ENCODE data around the gene TMEM115. TPM values are rescaled to one million over a fixed set of nuclear protein-coding genes. Genes with fewer than 3 reads are reported as not detected.

TMEM115 gene
- total RNA-seq, 1 donor from 2014 or later, result 42.5 TPM

GRCh38 chr3:50369012-50369670, 9.8 kb upstream of the TMEM115 start:
- no peak overlapping the region for H3K4me3 Mint-ChIP-seq (ENCODE audit: unreplicated experiment)
- H3K4me1 Mint-ChIP-seq (ENCODE audit: low read depth, unreplicated experiment), result peaks cover 13% of the 10 kb centered on the region
- no peaks in the 10 kb centered on the region for H3K36me3 Mint-ChIP-seq (ENCODE audit: unreplicated experiment)
- no peak for TF ChIP-seq CTCF (IDR thresholded peaks at IDR 0.05; ENCODE audit: partially characterized antibody, unreplicated experiment)
- H3K9me3 Mint-ChIP-seq (ENCODE audit: unreplicated experiment), result peaks cover 8% of the 10 kb centered on the region
- DNase-seq, result no peak
- no peak overlapping the region for H3K27ac Mint-ChIP-seq (ENCODE audit: unreplicated experiment)
- H3K27me3 Mint-ChIP-seq (ENCODE audit: unreplicated experiment), result peaks cover 8% of the 10 kb centered on the region

GRCh38 chr3:50365842-50366220, 6.5 kb upstream of the TMEM115 start:
- Mint-ChIP-seq H3K4me3 (ENCODE audit: unreplicated experiment) (peak overlapping the region; percentile 73), H3K27me3 (ENCODE audit: unreplicated experiment) (peaks cover 9% of the 10 kb centered on the region), H3K9me3 (ENCODE audit: unreplicated experiment) (peaks cover 9% of the 10 kb centered on the region), H3K27ac (ENCODE audit: unreplicated experiment) (no peak overlapping the region), H3K4me1 (ENCODE audit: low read depth, unreplicated experiment) (peaks cover 12% of the 10 kb centered on the region), H3K36me3 (ENCODE audit: unreplicated experiment) (no peaks in the 10 kb centered on the region)
- no peak for DNase-seq
- no peak for TF ChIP-seq CTCF (IDR thresholded peaks at IDR 0.05; ENCODE audit: partially characterized antibody, unreplicated experiment)

GRCh38 chr3:50365080-50365841, 5.9 kb upstream of the TMEM115 start:
- peaks cover 8% of the 10 kb centered on the region for H3K27me3 Mint-ChIP-seq (ENCODE audit: unreplicated experiment)
- H3K4me1 Mint-ChIP-seq (ENCODE audit: low read depth, unreplicated experiment), result peaks cover 10% of the 10 kb centered on the region
- peak overlapping the region; percentile 78 for H3K4me3 Mint-ChIP-seq (ENCODE audit: unreplicated experiment)
- H3K9me3 Mint-ChIP-seq (ENCODE audit: unreplicated experiment), result peaks cover 9% of the 10 kb centered on the region
- H3K27ac Mint-ChIP-seq (ENCODE audit: unreplicated experiment), result no peak overlapping the region
- H3K36me3 Mint-ChIP-seq (ENCODE audit: unreplicated experiment), result no peaks in the 10 kb centered on the region
- DNase-seq, result peak; percentile 87
- TF ChIP-seq CTCF (IDR thresholded peaks at IDR 0.05; ENCODE audit: partially characterized antibody, unreplicated experiment), result no peak

GRCh38 chr3:50364573-50365079, 5.3 kb upstream of the TMEM115 start:
- H3K27me3 Mint-ChIP-seq (ENCODE audit: unreplicated experiment), result peaks cover 8% of the 10 kb centered on the region
- DNase-seq, result peak; percentile 58

More at GRCh38 chr3:50364573-50365079, 5.3 kb upstream of the TMEM115 start:
- TF ChIP-seq CTCF (IDR thresholded peaks at IDR 0.05; ENCODE audit: partially characterized antibody, unreplicated experiment), result no peak
- peak overlapping the region; percentile 78 for H3K4me3 Mint-ChIP-seq (ENCODE audit: unreplicated experiment)
- H3K9me3 Mint-ChIP-seq (ENCODE audit: unreplicated experiment), result peaks cover 11% of the 10 kb centered on the region
- peak overlapping the region; percentile 55 for H3K27ac Mint-ChIP-seq (ENCODE audit: unreplicated experiment)
- no peaks in the 10 kb centered on the region for H3K36me3 Mint-ChIP-seq (ENCODE audit: unreplicated experiment)
- H3K4me1 Mint-ChIP-seq (ENCODE audit: low read depth, unreplicated experiment), result peaks cover 12% of the 10 kb centered on the region
